Esophagus squamous epithelium (tissue), 5 donors: ENCODE data around the gene PARD3B. TPM values are rescaled to one million over a fixed set of nuclear protein-coding genes. Genes with fewer than 3 reads are reported as not detected.
A peak's percentile ranks its signal among the peaks of the same experiment; 100 is the strongest.

Experiments used
- DNase-seq: peaks from one replicate; lab custom pipeline; 2025; lab: John Stamatoyannopoulos, UW
- H3K27ac ChIP-seq, 4 donors: fragments of 200-600 bp; sonication (generic); one replicate each; pipeline ENCODE4 v1.5.1; 2016 to 2019; ENCODE audit warnings: mild to moderate bottlenecking in 1 of 4
- H3K27me3 ChIP-seq, 4 donors: fragments of 200-600 bp; sonication (generic); 1 replicate in 3 of 4; 2 replicates in 1 of 4; pipeline versions ENCODE4 v1.5.1 to v1.6.0; 2017 to 2021; ENCODE audit warnings: antibody characterized with exemption in 1 of 4
- H3K36me3 ChIP-seq, 3 donors: fragments of 200-600 bp; sonication (generic); one replicate each; pipeline ENCODE4 v1.5.1; 2016 to 2019
- H3K4me1 ChIP-seq, 3 donors: fragments of 200-600 bp; sonication (generic); one replicate each; pipeline ENCODE4 v1.5.1; 2017 to 2019
- H3K4me3 ChIP-seq, 4 donors: fragments of 200-600 bp; sonication (generic); 1 replicate in 3 of 4; 2 replicates in 1 of 4; pipeline ENCODE4 v1.5.1; 2016 to 2019; ENCODE audit warnings: mild to moderate bottlenecking in 2 of 4, moderate library complexity in 1 of 4
- H3K9me3 ChIP-seq, 3 donors: fragments of 200-600 bp; sonication (generic); one replicate each; pipeline ENCODE4 v1.5.1; 2016 to 2019
- POLR2A ChIP-seq, 4 donors: fragments of 450-650 bp; IDR thresholded peaks; one replicate each; pipeline ENCODE4 v1.6.1; 2017; ENCODE audit warnings: antibody characterized with exemption in 4 of 4, mild to moderate bottlenecking in 4 of 4, moderate library complexity in 3 of 4
- WGBS, 2 donors: methylation state at CpG; one replicate each; pipeline ENCODE4 v1.1.5; 2018; 5-methylcytosine and 5-hydroxymethylcytosine counted together
- intact Hi-C: fragments of 100-400 bp; cut with DNase I; formaldehyde crosslinking; loops from one replicate; pipeline ENCODE4 v1.15.0; 2022
- total RNA-seq, 4 donors: library from RNA; depleted of rRNA; stranded (reverse); fragments of >200 nt; gene quantifications; one replicate each; pipeline ENCODE4 v1.1.0, GENCODE V29; 2016
- TF ChIP-seq, protein P1 (sequence below), 6 experiments: fragments of 450-650 bp in 4 of 6; fragments of 200-600 bp in 2 of 6; sonication (generic) in 2 of 6; IDR thresholded peaks; one replicate each; pipeline ENCODE4 v1.5.1; 2016 to 2019; ENCODE audit warnings: antibody characterized with exemption in 6 of 6, mild to moderate bottlenecking in 4 of 6, moderate library complexity in 4 of 6
- donor health status: DM: yes; HTN: yes; CAD: no.

PARD3B gene
- total RNA-seq, 4 donors from 2014 or later, result 2.4 to 15.8 (median 4.3) TPM

DNA sequence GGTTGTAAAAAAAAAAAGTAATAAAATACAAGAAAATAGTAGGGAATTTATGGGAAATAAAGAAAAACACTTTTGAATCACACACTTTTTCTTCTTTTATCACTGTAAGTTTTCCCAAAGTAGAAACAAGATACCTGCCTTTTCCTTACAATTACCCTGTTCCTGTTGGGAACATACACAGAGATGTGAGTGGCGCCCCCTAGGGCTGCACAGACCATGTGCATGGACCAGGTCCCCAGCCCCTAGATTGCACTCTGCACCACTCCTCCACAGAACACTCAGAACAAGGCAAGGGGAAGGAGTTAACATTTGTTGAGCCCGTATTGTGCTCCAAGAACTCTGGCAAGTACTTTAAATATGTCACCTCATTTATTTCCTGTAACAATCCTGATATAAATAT lies 1018.4 kb downstream of the PARD3B start:
- 48 to 59% methylated on average over 2 of the region's 2 CpGs for WGBS, 2 donors
- no peaks in the 10 kb centered on the region for H3K36me3 ChIP-seq
- no peak overlapping the region for H3K4me3 ChIP-seq
- no peaks in the 10 kb centered on the region for H3K27me3 ChIP-seq
- DNase-seq, result no peak
- intact Hi-C loops, result no loop called here
- no peak overlapping the region for H3K27ac ChIP-seq
- H3K4me1 ChIP-seq, result peaks cover 0 to 4% (median 0%) of the 10 kb centered on the region in 3 donors
- no peaks in the 10 kb centered on the region for H3K9me3 ChIP-seq
- no peak for TF ChIP-seq POLR2A (IDR thresholded peaks at IDR 0.05)
- TF ChIP-seq, protein P1, sequence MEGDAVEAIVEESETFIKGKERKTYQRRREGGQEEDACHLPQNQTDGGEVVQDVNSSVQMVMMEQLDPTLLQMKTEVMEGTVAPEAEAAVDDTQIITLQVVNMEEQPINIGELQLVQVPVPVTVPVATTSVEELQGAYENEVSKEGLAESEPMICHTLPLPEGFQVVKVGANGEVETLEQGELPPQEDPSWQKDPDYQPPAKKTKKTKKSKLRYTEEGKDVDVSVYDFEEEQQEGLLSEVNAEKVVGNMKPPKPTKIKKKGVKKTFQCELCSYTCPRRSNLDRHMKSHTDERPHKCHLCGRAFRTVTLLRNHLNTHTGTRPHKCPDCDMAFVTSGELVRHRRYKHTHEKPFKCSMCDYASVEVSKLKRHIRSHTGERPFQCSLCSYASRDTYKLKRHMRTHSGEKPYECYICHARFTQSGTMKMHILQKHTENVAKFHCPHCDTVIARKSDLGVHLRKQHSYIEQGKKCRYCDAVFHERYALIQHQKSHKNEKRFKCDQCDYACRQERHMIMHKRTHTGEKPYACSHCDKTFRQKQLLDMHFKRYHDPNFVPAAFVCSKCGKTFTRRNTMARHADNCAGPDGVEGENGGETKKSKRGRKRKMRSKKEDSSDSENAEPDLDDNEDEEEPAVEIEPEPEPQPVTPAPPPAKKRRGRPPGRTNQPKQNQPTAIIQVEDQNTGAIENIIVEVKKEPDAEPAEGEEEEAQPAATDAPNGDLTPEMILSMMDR (IDR thresholded peaks at IDR 0.05), result peak in 4 of 6 experiments; percentile 6 to 33 (median 22)

DNA sequence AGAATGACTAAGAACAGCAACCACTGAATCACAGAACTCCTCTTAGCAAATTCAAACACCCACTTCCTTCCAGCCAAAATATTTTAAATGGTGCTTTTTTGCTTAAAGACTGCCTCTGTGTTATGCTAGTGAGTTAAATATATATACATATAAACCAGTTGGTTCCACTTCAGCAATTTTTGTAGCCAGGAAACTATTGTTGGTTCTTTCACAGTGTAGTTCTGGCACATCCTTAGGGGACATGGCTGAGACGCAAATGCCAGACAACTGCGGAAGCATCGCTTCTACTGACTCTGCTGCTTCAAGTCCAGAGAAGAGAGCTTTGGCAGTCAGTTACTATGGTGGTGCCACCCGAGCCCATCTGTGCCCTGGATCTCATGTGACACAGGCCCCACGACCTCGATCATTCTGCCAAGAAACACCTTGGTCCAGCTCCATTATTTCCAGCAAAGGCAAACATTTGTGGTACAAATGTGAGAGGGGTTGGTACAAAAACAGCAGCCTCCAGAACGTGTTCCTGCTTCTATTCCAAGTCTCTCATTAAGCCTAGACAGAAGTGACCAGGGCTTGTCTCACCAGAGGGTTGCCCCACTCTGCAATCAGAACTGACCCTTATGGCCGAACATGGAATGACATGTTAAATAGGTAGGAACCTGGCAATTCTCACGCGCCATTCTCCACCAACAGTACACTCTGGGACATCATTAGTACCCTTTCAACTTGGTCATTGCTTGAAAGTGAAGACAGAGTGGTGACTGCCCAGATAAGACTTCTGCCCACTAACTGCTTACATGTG lies 1019.3 kb downstream of the PARD3B start:
- intact Hi-C loops, result no loop called here
- Histone ChIP-seq H3K4me3 (no peak overlapping the region), H3K4me1 (peaks cover 0 to 8% (median 0%) of the 10 kb centered on the region in 3 donors), H3K27me3 (no peaks in the 10 kb centered on the region), H3K36me3 (no peaks in the 10 kb centered on the region), H3K27ac (no peak overlapping the region), H3K9me3 (no peaks in the 10 kb centered on the region)
- no peak for TF ChIP-seq POLR2A (IDR thresholded peaks at IDR 0.05)
- TF ChIP-seq, protein P1 (IDR thresholded peaks at IDR 0.05), result no peak
- WGBS, 2 donors, result 90 to 91% methylated on average over 10 of the region's 10 CpGs
- no peak for DNase-seq

DNA sequence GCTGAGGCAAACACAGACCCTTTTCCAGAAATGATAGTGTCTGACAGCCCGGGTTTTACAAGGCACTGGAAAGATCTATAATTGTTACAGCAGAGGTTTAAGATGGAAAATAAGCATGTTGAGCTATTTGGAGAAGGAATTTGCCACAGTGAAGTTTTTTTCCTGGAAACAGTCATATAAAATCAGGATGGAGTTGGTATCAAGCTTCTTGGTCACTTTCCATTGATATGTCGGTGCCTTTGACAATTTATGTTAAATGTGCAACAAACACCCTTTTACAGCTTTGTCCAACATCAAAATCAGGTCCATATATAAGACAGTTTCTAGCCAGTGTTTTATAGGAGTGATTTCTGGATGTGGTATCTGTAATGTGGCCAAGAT lies 1019.9 kb downstream of the PARD3B start:
- Histone ChIP-seq H3K4me3 (no peak overlapping the region), H3K4me1 (peaks cover 0 to 8% (median 0%) of the 10 kb centered on the region in 3 donors), H3K36me3 (no peaks in the 10 kb centered on the region), H3K27ac (no peak overlapping the region), H3K9me3 (no peaks in the 10 kb centered on the region), H3K27me3 (no peaks in the 10 kb centered on the region)
- DNase-seq, result no peak
- TF ChIP-seq, protein P1 (IDR thresholded peaks at IDR 0.05), result no peak
- no peak for TF ChIP-seq POLR2A (IDR thresholded peaks at IDR 0.05)
- 83 to 90% methylated on average over 2 of the region's 2 CpGs for WGBS, 2 donors
- intact Hi-C loops, result no loop called here

DNA sequence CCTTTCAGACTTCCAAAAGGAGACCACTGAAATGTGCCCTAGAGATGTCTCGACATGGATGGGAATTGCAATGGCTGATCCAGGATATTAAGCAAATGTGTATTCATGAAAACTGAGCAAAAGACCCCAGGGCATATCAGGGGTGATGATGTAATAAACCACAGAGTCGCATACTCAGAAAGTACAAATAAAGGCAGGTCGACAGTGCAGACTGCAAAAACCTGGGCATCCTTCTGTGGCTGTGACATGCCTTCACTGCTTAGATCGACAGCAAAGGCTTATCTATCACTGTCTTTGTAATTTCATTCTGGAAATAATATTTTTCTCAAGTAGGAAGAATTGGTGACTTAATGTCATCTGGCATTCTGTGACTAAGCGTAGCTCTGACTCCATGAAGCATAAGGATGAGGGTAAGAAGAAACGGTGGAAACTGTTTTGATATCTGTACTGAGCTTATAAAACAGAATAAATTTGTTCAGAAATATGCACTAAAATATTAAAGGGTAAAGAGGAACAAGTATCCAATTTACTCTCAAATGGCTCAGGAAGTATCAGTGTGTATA lies 1021.4 kb downstream of the PARD3B start:
- 46% methylated on average over 6 of the region's 6 CpGs for WGBS, 2 donors
- H3K27me3 ChIP-seq, result no peaks in the 10 kb centered on the region

More for the DNA sequence above, 1021.4 kb downstream of the PARD3B start:
- H3K4me1 ChIP-seq, result peaks cover 0 to 8% (median 0%) of the 10 kb centered on the region in 3 donors
- no peak for TF ChIP-seq POLR2A (IDR thresholded peaks at IDR 0.05)
- TF ChIP-seq, protein P1 (IDR thresholded peaks at IDR 0.05), result no peak
- no peaks in the 10 kb centered on the region for H3K36me3 ChIP-seq
- no peak overlapping the region for H3K4me3 ChIP-seq
- H3K9me3 ChIP-seq, result no peaks in the 10 kb centered on the region
- no peak overlapping the region for H3K27ac ChIP-seq
- intact Hi-C loops, result no loop called here
- no peak for DNase-seq
